Measurements from ENCODE around the gene HYAL1. TPM values are rescaled to one million over a fixed set of nuclear protein-coding genes. Genes with fewer than 3 reads are reported as not detected.
A peak's percentile ranks its signal among the peaks of the same experiment; 100 is the strongest.

HYAL1 gene
- total RNA-seq, 1 donor from 2014 or later: 52.2 TPM

GRCh38 chr3:50278123-50278879 is 25.1 kb downstream of the HYAL1 start:
- Histone ChIP-seq H3K36me3 (no peaks in the 10 kb centered on the region), H3K4me1 (peaks cover 56% of the 10 kb centered on the region), H3K27ac (replicated peaks) (peak overlapping the region; percentile 89), H3K27me3 (ENCODE audit: low read depth) (peaks cover 31% of the 10 kb centered on the region), H3K4me3 (no peak overlapping the region), H3K9me3 (replicated peaks) (no peaks in the 10 kb centered on the region)
- TF ChIP-seq CTCF (IDR thresholded peaks at IDR 0.05; ENCODE audit: borderline replicate concordance): no peak
- no peak for DNase-seq
- intact Hi-C loops (cut with micrococcal nuclease): loop anchor here (10.0 kb wide), 1 partner anchor 84 kb away; the partner anchor contains the start of gene GNAT1

GRCh38 chr3:50276762-50277101 is 26.6 kb downstream of the HYAL1 start:
- Histone ChIP-seq H3K27me3 (ENCODE audit: low read depth) (peaks cover 31% of the 10 kb centered on the region), H3K9me3 (replicated peaks) (no peaks in the 10 kb centered on the region), H3K4me3 (no peak overlapping the region), H3K4me1 (peaks cover 65% of the 10 kb centered on the region), H3K27ac (replicated peaks) (no peak overlapping the region), H3K36me3 (no peaks in the 10 kb centered on the region)
- TF ChIP-seq CTCF (IDR thresholded peaks at IDR 0.05; ENCODE audit: borderline replicate concordance): no peak
- DNase-seq: no peak
- intact Hi-C loops (cut with micrococcal nuclease): loop anchor here (10.0 kb wide), 1 partner anchor 82 kb away; the partner anchor contains the start of gene GNAT1

DNA sequence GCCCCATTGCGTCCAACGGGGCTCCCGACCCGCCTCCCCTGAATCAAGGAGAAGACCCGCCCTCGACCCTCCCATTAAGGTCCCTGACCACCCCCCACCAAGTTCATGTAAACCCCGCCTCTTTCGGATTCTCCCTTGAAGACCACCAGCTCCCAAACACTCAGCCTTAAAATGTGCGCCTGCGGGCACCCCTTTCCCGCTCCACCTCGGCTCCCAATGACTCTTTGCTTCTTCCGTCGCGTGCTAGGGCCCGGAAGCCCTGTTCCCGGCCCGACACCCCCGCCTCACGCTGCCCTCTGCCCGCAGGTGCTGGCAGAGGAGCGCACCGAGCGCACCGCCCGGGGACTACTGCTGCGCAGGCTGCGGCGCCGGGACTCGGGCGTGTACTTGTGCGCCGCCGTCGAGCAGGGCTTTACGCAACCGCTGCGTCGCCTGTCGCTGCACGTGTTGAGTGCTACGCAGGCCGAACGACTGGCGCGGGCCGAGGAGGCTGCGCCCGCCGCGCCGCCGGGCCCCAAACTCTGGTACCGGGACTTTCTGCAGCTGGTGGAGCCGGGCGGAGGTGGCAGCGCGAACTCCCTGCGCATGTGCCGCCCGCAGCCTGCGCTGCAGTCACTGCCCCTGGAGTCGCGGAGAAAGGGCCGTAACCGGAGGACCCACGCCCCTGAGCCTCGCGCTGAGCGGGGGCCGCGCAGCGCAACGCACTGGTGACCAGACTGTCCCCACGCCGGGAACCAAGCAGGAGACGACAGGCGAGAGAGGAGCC is 27.2 kb downstream of the HYAL1 start:
- Histone ChIP-seq H3K36me3 (no peaks in the 10 kb centered on the region), H3K27me3 (ENCODE audit: low read depth) (peaks cover 31% of the 10 kb centered on the region), H3K27ac (replicated peaks) (no peak overlapping the region), H3K9me3 (replicated peaks) (no peaks in the 10 kb centered on the region), H3K4me1 (peaks cover 65% of the 10 kb centered on the region), H3K4me3 (no peak overlapping the region)
- intact Hi-C loops (cut with micrococcal nuclease): loop anchor here (10.0 kb wide), 1 partner anchor 81 kb away; the partner anchor contains the start of gene GNAT1
- no peak for DNase-seq
- no peak for TF ChIP-seq CTCF (IDR thresholded peaks at IDR 0.05; ENCODE audit: borderline replicate concordance)

GRCh38 chr3:50275141-50275995 is 28.0 kb downstream of the HYAL1 start:
- DNase-seq: no peak
- H3K27me3 ChIP-seq (ENCODE audit: low read depth): peaks cover 31% of the 10 kb centered on the region
- intact Hi-C loops (cut with micrococcal nuclease): loop anchor here (10.0 kb wide), 1 partner anchor 81 kb away; the partner anchor contains the start of gene GNAT1
- H3K36me3 ChIP-seq: no peaks in the 10 kb centered on the region
- peaks cover 59% of the 10 kb centered on the region for H3K4me1 ChIP-seq
- H3K4me3 ChIP-seq: no peak overlapping the region
- H3K9me3 ChIP-seq (replicated peaks): no peaks in the 10 kb centered on the region
- TF ChIP-seq CTCF (IDR thresholded peaks at IDR 0.05; ENCODE audit: borderline replicate concordance): no peak
- no peak overlapping the region for H3K27ac ChIP-seq (replicated peaks)
